Liver (tissue), 9 donors: ENCODE results near the gene SEC22A. TPM values are rescaled to one million over a fixed set of nuclear protein-coding genes. Genes with fewer than 3 reads are reported as not detected.

Experiments
- DNase-seq: peaks from one replicate; pipeline ENCODE4 v3.0.0-alpha.2; 2017; ENCODE audit warnings: low spot score
- H3K27ac ChIP-seq, 2 donors: one replicate each; pipeline ENCODE4 v1.7.0; 2013; ENCODE audit warnings: inconsistent platforms in 2 of 2, low read length in 2 of 2, control low read depth in 1 of 2, low read depth in 1 of 2, mild to moderate bottlenecking in 1 of 2
- H3K27me3 ChIP-seq, 4 donors: one replicate each; pipeline versions ENCODE4 v1.6.1 to v1.7.0; 2013; ENCODE audit warnings: low read length in 3 of 4, inconsistent platforms in 1 of 4, mild to moderate bottlenecking in 1 of 4, moderate library complexity in 1 of 4; ENCODE audit not compliant: control insufficient read depth in 4 of 4, insufficient read depth in 4 of 4
- H3K36me3 ChIP-seq, 4 donors: one replicate each; pipeline versions ENCODE4 v1.6.1 to v1.7.0; 2013; ENCODE audit warnings: low read length in 3 of 4, mild to moderate bottlenecking in 3 of 4, low read depth in 1 of 4, moderate library complexity in 1 of 4; ENCODE audit not compliant: control insufficient read depth in 4 of 4, insufficient read depth in 3 of 4
- H3K4me1 ChIP-seq, 4 donors: one replicate each; pipeline versions ENCODE4 v1.6.1 to v1.7.0; 2013; ENCODE audit warnings: low read length in 3 of 4, mild to moderate bottlenecking in 3 of 4, moderate library complexity in 1 of 4; ENCODE audit not compliant: control insufficient read depth in 4 of 4, insufficient read depth in 4 of 4
- H3K4me3 ChIP-seq, 3 donors: one replicate each; pipeline versions ENCODE4 v1.6.1 to v1.7.0; 2013; ENCODE audit warnings: low read length in 3 of 3, control low read depth in 1 of 3, low read depth in 1 of 3, mild to moderate bottlenecking in 1 of 3
- H3K9ac ChIP-seq, 2 donors: one replicate each; pipeline ENCODE4 v1.7.0; 2013; ENCODE audit warnings: low read length in 2 of 2, mild to moderate bottlenecking in 2 of 2, moderate library complexity in 2 of 2, control low read depth in 1 of 2, low read depth in 1 of 2
- H3K9me3 ChIP-seq, 4 donors: one replicate each; pipeline versions ENCODE4 v1.6.1 to v1.7.0; 2013; ENCODE audit warnings: low read length in 3 of 4; ENCODE audit not compliant: control insufficient read depth in 4 of 4
- ATF3 ChIP-seq: IDR thresholded peaks from 2 replicates; pipeline ENCODE4 v1.6.1; 2016; ENCODE audit warnings: antibody characterized with exemption
- CTCF ChIP-seq: fragments of 150-350 bp; IDR thresholded peaks from 2 replicates; pipeline ENCODE4 v1.5.1; 2017; ENCODE audit warnings: improper control_type of control experiment, low read depth, low read length; ENCODE audit not compliant: missing input control
- EGR1 ChIP-seq, 2 donors: IDR thresholded peaks; 2 replicates each; pipeline ENCODE4 v1.6.1; 2016 to 2018; ENCODE audit warnings: antibody characterized with exemption in 2 of 2, low read depth in 2 of 2
- FOXA1 ChIP-seq: IDR thresholded peaks from 2 replicates; pipeline ENCODE4 v1.6.1; 2016; ENCODE audit warnings: antibody characterized with exemption
- FOXA2 ChIP-seq: IDR thresholded peaks from 2 replicates; pipeline ENCODE4 v1.6.1; 2016; ENCODE audit warnings: antibody characterized with exemption
- GABPA ChIP-seq, 2 donors: IDR thresholded peaks in 1 of 2; conservative IDR thresholded peaks in 1 of 2; 2 replicates each; pipeline ENCODE4 v1.6.1; 2016; ENCODE audit warnings: antibody characterized with exemption in 2 of 2, mild to moderate bottlenecking in 1 of 2, moderate library complexity in 1 of 2
- HNF4A ChIP-seq, 2 donors: conservative IDR thresholded peaks; 2 replicates each; pipeline ENCODE4 v1.6.1; 2016; ENCODE audit warnings: antibody characterized with exemption in 2 of 2, mild to moderate bottlenecking in 2 of 2
- HNF4G ChIP-seq: IDR thresholded peaks from 2 replicates; pipeline ENCODE4 v1.6.1; 2016; ENCODE audit warnings: antibody characterized with exemption
- JUND ChIP-seq, 2 donors: IDR thresholded peaks; 2 replicates each; pipeline ENCODE4 v1.6.1; 2016; ENCODE audit warnings: antibody characterized with exemption in 2 of 2
- MAX ChIP-seq: IDR thresholded peaks from 2 replicates; pipeline ENCODE4 v1.6.1; 2016; ENCODE audit warnings: antibody characterized with exemption
- RAD21 ChIP-seq, 2 donors: IDR thresholded peaks; 2 replicates each; pipeline ENCODE4 v1.6.1; 2016; ENCODE audit warnings: antibody characterized with exemption in 2 of 2, mild to moderate bottlenecking in 2 of 2
- REST ChIP-seq: IDR thresholded peaks from 2 replicates; pipeline ENCODE4 v1.6.1; 2016; ENCODE audit warnings: antibody characterized with exemption, mild to moderate bottlenecking
- RXRA ChIP-seq, 2 donors: IDR thresholded peaks; 2 replicates each; pipeline ENCODE4 v1.6.1; 2017 to 2018; ENCODE audit warnings: antibody characterized with exemption in 2 of 2, mild to moderate bottlenecking in 1 of 2
- SP1 ChIP-seq: IDR thresholded peaks from 2 replicates; pipeline ENCODE4 v1.6.1; 2018; ENCODE audit warnings: antibody characterized with exemption, mild to moderate bottlenecking
- TAF1 ChIP-seq: conservative IDR thresholded peaks from 2 replicates; pipeline ENCODE4 v1.6.1; 2016; ENCODE audit warnings: antibody characterized with exemption, mild to moderate bottlenecking
- YY1 ChIP-seq: IDR thresholded peaks from 2 replicates; pipeline ENCODE4 v1.6.1; 2016; ENCODE audit warnings: antibody characterized with exemption, mild to moderate bottlenecking
- WGBS: extraction: QIAGEN DNeasy Blood & Tissue Kit; methylation state at CpG from one replicate; pipeline ENCODE4 v1.1.7; 2013; 5-methylcytosine and 5-hydroxymethylcytosine counted together
- polyA plus RNA-seq, 2 donors: library from polyadenylated mRNA; stranded (reverse) in 1 of 2; unstranded in 1 of 2; fragments of 200-250 nt in 1 of 2; fragments of >200 nt in 1 of 2; fragmentation: Nextera tagmentation in 1 of 2; extraction: Ambion mirVana in 1 of 2; gene quantifications; one replicate each; pipeline versions ENCODE4 v1.2.1 to v1.2.3, GENCODE V29; 2013 to 2015
- total RNA-seq, 2 donors: library from RNA; depleted of rRNA; stranded (reverse); fragments of >200 nt; gene quantifications; one replicate each; pipeline ENCODE4 v1.2.3, GENCODE V29; 2014
- TF ChIP-seq, protein P1 (sequence below): IDR thresholded peaks from 2 replicates; pipeline ENCODE4 v1.6.1; 2016; ENCODE audit warnings: antibody characterized with exemption
- donor health status: healthy.
- donor health status: healthy.
- donor health status: healthy.
- donor health status: healthy.
- donor health status: healthy.

SEC22A gene
- total and polyA plus RNA-seq, 4 donors, result 9.7 to 21.7 (median 16.1) TPM

DNA sequence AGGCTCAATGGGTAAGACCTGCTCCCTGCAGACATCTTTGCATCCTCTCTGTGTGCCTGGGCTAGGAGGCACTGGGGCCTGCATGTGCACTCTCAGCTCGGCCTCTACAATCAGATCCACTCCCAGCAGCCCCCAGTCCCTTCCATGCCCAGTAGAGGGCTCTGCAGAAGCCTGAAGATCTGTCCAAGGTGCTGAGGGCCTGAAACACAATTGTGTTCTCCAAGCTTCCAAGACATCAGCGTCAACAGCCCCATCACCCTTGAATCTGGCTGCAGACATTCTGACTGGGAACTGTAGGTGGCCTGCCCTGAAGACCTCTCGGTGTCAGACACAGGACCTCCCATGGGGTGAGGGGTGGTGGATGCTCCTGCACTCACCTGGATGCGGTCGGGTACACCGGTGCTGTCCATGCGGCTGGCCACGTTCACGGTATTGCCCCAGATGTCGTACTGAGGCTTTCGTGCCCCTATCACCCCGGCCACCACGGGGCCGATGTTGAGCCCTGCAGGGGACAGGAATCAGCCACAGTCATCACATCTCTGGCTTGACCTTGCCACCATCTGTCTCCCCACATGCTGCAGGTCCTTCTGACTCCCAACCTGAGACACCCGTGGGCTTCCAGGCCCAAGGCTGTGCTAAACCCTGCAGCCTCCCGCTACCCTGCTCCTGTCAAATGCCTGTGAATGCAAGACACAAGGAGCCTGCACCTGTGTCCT, 84.7 kb downstream of the SEC22A start:
- no peak overlapping the region for H3K27ac ChIP-seq
- no peak overlapping the region for H3K9ac ChIP-seq
- no peaks in the 10 kb centered on the region for H3K4me1 ChIP-seq
- no peaks in the 10 kb centered on the region for H3K9me3 ChIP-seq
- no peak overlapping the region for H3K4me3 ChIP-seq
- peaks cover 0 to 2% (median 0%) of the 10 kb centered on the region in 4 donors for H3K36me3 ChIP-seq
- no peaks in the 10 kb centered on the region for H3K27me3 ChIP-seq
- WGBS, result 82% methylated on average over 16 of the region's 16 CpGs
- DNase-seq, result peak; percentile 44
- no peak for TF ChIP-seq FOXA2
- peak; percentile 97 for TF ChIP-seq REST
- TF ChIP-seq, protein P1, sequence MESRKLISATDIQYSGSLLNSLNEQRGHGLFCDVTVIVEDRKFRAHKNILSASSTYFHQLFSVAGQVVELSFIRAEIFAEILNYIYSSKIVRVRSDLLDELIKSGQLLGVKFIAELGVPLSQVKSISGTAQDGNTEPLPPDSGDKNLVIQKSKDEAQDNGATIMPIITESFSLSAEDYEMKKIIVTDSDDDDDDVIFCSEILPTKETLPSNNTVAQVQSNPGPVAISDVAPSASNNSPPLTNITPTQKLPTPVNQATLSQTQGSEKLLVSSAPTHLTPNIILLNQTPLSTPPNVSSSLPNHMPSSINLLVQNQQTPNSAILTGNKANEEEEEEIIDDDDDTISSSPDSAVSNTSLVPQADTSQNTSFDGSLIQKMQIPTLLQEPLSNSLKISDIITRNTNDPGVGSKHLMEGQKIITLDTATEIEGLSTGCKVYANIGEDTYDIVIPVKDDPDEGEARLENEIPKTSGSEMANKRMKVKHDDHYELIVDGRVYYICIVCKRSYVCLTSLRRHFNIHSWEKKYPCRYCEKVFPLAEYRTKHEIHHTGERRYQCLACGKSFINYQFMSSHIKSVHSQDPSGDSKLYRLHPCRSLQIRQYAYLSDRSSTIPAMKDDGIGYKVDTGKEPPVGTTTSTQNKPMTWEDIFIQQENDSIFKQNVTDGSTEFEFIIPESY, result no peak
- TF ChIP-seq JUND (IDR thresholded peaks at IDR 0.05), result no peak
- TF ChIP-seq MAX, result no peak
- TF ChIP-seq RAD21 (IDR thresholded peaks at IDR 0.05), result peak in 1 of 2 donors; percentile 64
- peak; percentile 50 for TF ChIP-seq CTCF
- no peak for TF ChIP-seq YY1
- no peak for TF ChIP-seq HNF4G
- no peak for TF ChIP-seq EGR1 (IDR thresholded peaks at IDR 0.05; ENCODE audit: low read depth in 2 of 2)

DNA sequence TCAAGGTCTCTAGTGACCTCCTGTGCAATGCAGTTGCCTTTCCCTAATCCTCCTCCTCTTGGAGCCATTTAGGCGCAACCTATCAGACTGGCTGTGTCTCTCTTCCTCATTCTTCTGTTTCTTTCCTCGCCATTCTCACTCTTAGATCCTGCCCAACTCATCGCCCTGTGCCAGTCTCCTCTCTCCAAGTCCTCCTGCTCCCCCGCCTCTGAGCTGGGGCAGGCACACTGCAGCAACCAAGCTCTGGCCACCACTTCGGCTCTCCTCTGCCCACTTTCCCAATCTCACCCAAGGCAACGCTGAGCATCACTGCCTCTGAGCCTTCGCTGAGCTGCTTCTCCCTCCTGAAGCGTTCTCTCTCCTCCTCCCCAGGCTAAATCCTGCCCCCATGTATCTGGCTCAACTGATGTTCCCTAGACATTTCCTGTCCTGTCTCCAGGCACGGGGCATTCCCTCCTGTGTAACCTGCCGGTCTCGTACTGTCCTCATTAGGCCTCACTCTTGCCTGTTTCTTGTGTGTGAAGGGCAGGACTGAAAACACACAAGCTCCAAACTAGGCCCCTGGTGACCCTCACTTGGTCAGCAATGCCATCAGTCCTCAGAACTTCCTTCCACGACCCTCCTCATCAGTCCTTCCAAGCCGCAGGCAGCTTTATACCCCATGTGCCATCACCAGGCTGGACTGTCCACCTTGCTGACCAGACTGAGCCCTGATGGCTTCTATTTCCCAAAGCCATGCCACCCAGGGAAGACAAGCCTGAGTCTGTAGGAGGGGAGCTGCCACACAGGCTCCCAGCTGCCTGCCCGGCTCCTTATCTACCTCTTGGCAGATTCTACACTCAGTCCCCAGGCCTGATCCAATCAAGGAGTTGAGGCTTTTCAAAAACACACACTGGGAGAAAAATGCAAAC, 85.6 kb downstream of the SEC22A start:
- Histone ChIP-seq H3K4me1 (no peaks in the 10 kb centered on the region), H3K9me3 (no peaks in the 10 kb centered on the region), H3K36me3 (peaks cover 0 to 2% (median 0%) of the 10 kb centered on the region in 4 donors), H3K27ac (no peak overlapping the region), H3K27me3 (no peaks in the 10 kb centered on the region), H3K9ac (no peak overlapping the region), H3K4me3 (no peak overlapping the region)
- WGBS, result 91% methylated on average over 14 of the region's 14 CpGs
- no peak for DNase-seq
- no peak for TF ChIP-seq GABPA (IDR thresholded peaks at IDR 0.05 in 1 of 2, conservative IDR thresholded peaks at IDR 0.05 in 1 of 2)
- no peak for TF ChIP-seq FOXA1
- no peak for TF ChIP-seq MAX
- no peak for TF ChIP-seq TAF1
- TF ChIP-seq HNF4G, result no peak
- TF ChIP-seq HNF4A (conservative IDR thresholded peaks at IDR 0.05), result no peak
- no peak for TF ChIP-seq REST
- no peak for TF ChIP-seq YY1
- TF ChIP-seq RAD21 (IDR thresholded peaks at IDR 0.05), result no peak
- TF ChIP-seq RXRA (IDR thresholded peaks at IDR 0.05), result no peak
- TF ChIP-seq JUND (IDR thresholded peaks at IDR 0.05), result no peak
- no peak for TF ChIP-seq SP1
- TF ChIP-seq ATF3, result no peak
